HG02840 (cell line): ENCODE data around the gene ATP2A3.

Experiments
- ATAC-seq: cut with Tn5 transposase; IDR thresholded peaks from one replicate; pipeline ENCODE4 v1.9.1; 2021; ENCODE audit warnings: mild to moderate bottlenecking, moderate library complexity, moderate number of reproducible peaks; ENCODE audit not compliant: unreplicated experiment, low FRiP score

ATP2A3 gene

GRCh38 chr17:3895354-3895753 lies 68.9 kb downstream of the ATP2A3 start:
- ATAC-seq, result no peak

DNA sequence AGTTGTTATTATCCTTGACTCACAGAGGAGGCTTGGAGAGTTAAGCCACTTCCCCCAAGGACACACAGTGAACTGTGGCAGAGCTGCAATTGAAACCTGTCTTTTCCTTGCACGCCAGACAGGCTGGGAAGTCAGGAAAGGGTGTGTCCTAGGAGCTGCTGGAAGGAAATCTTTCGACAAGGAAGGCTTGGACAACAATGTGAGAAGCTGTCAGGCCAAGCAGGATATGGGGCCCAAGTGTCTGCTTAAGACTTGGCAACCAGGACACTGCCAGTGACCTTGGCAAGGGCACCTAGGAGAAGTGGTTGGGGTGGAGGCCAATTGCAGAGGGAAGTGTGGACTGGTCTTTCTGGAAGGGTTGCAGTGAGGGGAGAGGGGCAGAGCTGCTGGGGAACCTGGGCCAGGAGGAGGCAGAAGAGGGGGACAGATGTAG lies 69.3 kb downstream of the ATP2A3 start:
- ATAC-seq, result no peak

GRCh38 chr17:3894188-3894587 lies 70.0 kb downstream of the ATP2A3 start:
- ATAC-seq, result no peak

- ATAC-seq, result no peak
These were observed 70.5 kb downstream of the ATP2A3 start for GRCh38 chr17:3893720-3894116.

- peak; percentile 83 for ATAC-seq
These were observed 71.1 kb downstream of the ATP2A3 start, which contains the start of gene CAMKK1 for GRCh38 chr17:3893003-3893719. TSS of gene CAMKK1 (minus strand) at chr17:3893053. CDS start at chr17:3885687, 7,366 bp downstream.

- peak; percentile 5 for ATAC-seq
These were observed 71.9 kb downstream of the ATP2A3 start for GRCh38 chr17:3892095-3892998.

- no peak for ATAC-seq
These were observed 72.6 kb downstream of the ATP2A3 start for GRCh38 chr17:3891626-3892094.

- no peak for ATAC-seq
These were observed 73.4 kb downstream of the ATP2A3 start for GRCh38 chr17:3890878-3891219.

GRCh38 chr17:3890082-3890877 lies 74.0 kb downstream of the ATP2A3 start:
- ATAC-seq, result no peak

- ATAC-seq, result no peak
These were observed 74.8 kb downstream of the ATP2A3 start for GRCh38 chr17:3889325-3890012.

DNA sequence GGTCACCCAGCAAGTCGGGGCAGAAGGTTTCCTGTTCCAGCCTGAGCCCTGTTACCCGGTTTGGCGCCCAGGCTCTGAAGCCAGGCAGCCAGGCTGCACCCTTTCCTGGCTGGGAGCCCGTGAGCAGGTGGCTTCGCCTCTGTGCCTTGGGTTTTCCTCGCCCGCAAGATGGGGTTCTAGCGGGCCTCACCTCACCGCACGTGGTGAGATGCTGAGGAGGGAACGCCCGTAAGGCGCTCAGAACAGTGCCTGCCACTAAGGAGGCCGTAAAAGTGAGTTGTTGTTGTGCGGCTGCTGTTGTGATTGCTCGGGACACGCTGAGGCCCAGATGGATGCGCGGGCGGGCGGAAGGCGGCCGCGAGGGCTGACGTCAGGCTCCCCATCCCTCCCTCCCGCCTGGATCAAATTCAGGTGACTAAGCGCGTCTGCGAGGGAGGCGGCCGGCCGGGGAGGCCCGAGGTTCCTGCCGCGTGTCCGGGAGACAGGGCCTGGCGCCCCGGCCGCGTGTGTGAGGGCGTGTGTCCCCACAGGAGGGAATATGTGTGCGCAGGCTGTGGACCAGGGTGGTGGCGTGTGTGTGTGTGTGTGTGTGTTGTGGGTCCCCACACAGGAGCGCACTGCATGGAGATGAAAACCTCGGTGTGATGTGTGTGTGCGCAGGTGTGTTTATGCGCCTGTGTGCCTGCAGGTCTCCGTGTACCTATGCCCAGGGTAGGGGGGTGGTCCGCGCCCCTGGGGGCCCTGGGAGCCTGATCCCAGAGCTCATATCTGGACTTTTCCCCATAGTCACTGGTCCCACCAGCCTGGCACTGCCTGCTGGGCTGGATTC lies 75.7 kb downstream of the ATP2A3 start:
- no peak for ATAC-seq

GRCh38 chr17:3887804-3888203 lies 76.4 kb downstream of the ATP2A3 start:
- ATAC-seq, result no peak

DNA sequence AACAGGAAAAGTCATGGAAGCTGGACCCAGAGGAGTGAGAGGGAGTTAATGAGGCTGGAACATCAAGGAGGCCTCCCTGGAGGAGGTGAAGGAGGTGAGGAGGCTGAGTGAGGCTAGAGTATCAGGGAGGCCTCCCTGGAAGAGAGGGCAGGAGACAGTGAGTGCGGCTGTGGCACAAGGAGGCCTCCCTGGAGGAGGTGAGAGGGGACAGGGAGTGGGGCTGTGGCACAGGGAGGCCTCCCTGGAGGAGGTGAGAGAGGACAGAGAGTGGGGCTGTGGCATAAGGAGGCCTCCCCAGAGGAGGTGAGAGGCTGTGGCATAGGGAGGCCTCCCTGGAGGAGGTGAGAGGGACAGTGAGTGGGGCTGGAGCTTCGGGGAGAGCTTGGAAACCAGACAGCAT lies 76.8 kb downstream of the ATP2A3 start:
- no peak for ATAC-seq

DNA sequence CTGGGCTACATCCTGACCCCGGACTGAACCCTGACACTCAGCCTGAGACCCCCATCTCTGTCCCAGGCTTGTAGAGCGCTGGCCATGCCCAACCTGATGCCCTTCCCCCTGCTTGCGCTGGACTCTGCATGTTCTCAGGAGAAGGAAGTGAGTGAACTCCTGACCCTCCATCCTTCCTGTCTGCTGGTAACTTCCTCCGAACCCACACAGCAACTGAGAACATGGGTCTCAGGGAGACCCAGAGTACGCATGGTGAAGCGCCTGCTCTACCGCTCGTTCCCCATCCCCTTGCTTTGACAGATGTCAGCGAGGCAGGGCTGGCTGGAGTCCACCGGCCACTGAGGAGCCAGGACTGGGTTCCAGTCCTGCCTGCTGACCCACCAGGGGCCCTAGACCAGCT lies 77.5 kb downstream of the ATP2A3 start:
- no peak for ATAC-seq

- no peak for ATAC-seq
These were observed 78.3 kb downstream of the ATP2A3 start for GRCh38 chr17:3885970-3886369.

GRCh38 chr17:3885271-3885670 lies 79.0 kb downstream of the ATP2A3 start:
- no peak for ATAC-seq

DNA sequence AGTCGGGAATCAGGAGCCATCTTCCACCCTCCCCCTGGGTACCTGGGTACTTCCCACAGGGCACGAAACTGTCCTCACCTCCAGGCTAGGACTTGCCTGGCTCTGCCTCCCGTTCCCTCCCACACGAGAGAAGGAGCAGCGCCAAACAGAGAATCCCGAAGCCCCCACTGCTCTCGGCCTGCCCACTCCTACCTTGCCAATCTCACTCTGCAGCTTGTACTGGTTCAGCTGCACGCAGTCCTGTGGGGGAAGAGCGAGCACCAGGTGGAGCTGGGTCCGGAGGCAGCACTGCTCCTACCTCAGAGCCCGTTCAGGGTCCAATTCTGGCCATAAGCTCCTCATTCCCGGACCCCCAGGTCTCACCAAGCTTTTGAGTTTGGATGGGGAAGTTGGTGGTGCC lies 80.0 kb downstream of the ATP2A3 start:
- no peak for ATAC-seq

- no peak for ATAC-seq
These were observed 82.0 kb downstream of the ATP2A3 start for GRCh38 chr17:3882276-3882675.

- no peak for ATAC-seq
These were observed 83.3 kb downstream of the ATP2A3 start for GRCh38 chr17:3880983-3881382.
